Neural cell (in vitro differentiated cells): Measurements from ENCODE around the gene HOXD3. TPM values are rescaled to one million over a fixed set of nuclear protein-coding genes. Genes with fewer than 3 reads are reported as not detected.

Experiments used
- H2AFZ ChIP-seq: fragments of 200-600, 300-800 bp; sonication (generic), shearing (Covaris generic); 2 replicates; pipeline ENCODE4 v1.6.0; 2014; ENCODE audit warnings: low read depth, mild to moderate bottlenecking, antibody characterized with exemption, low read length, moderate library complexity
- H3F3A ChIP-seq: fragments of 200-600 bp; shearing (Covaris generic); 2 replicates; pipeline ENCODE4 v1.6.1; 2016; ENCODE audit warnings: mild to moderate bottlenecking, moderate library complexity, mixed read lengths, antibody characterized with exemption, low read length; ENCODE audit not compliant: insufficient read depth, poor library complexity, severe bottlenecking
- H3K27ac ChIP-seq: fragments of 200-600, 300-800 bp; sonication (generic), shearing (Covaris generic); 2 replicates; pipeline ENCODE4 v1.5.1; 2014; ENCODE audit warnings: mild to moderate bottlenecking, low read length, moderate library complexity
- H3K27me3 ChIP-seq: fragments of 300-800, 200-600 bp; sonication (generic), shearing (Covaris generic); 2 replicates; pipeline ENCODE4 v1.6.0; 2014; ENCODE audit warnings: mild to moderate bottlenecking, low read depth, low read length, moderate library complexity; ENCODE audit not compliant: insufficient read depth
- H3K36me3 ChIP-seq: fragments of 300-800, 200-600 bp; sonication (generic), shearing (Covaris generic); 2 replicates; pipeline ENCODE4 v1.5.1; 2014; ENCODE audit warnings: mild to moderate bottlenecking, antibody characterized with exemption, low read length, moderate library complexity; ENCODE audit not compliant: insufficient read depth
- H3K4me2 ChIP-seq: fragments of 300-800, 200-600 bp; sonication (generic), shearing (Covaris generic); 2 replicates; pipeline ENCODE4 v1.6.0; 2014; ENCODE audit warnings: mild to moderate bottlenecking, low read length
- H3K4me3 ChIP-seq: fragments of 300-800, 200-600 bp; sonication (generic), shearing (Covaris generic); 2 replicates; pipeline ENCODE4 v1.5.1; 2014; ENCODE audit warnings: mild to moderate bottlenecking, low read length, moderate library complexity
- H3K79me2 ChIP-seq: fragments of 200-600 bp; shearing (Covaris generic); replicated peaks from 2 replicates; pipeline ENCODE4 v1.6.0; 2014; ENCODE audit warnings: mild to moderate bottlenecking, low read length, moderate library complexity; ENCODE audit not compliant: insufficient read depth
- H3K9ac ChIP-seq: fragments of 300-800, 200-600 bp; sonication (generic), shearing (Covaris generic); 2 replicates; pipeline ENCODE4 v1.6.1; 2016; ENCODE audit warnings: mild to moderate bottlenecking, low read length, mixed read lengths
- H3K9me2 ChIP-seq: fragments of 200-600 bp; shearing (Covaris generic); 2 replicates; pipeline ENCODE4 v1.6.1; 2016; ENCODE audit warnings: mild to moderate bottlenecking, low read length, mixed read lengths; ENCODE audit not compliant: insufficient read depth
- H3K9me3 ChIP-seq: fragments of 200-600, 300-800 bp; sonication (generic), shearing (Covaris generic); 2 replicates; pipeline ENCODE4 v1.6.1; 2016; ENCODE audit warnings: mild to moderate bottlenecking, mixed run types, low read length, moderate library complexity, mixed read lengths
- H4K20me1 ChIP-seq: fragments of 200-600 bp; shearing (Covaris generic); 2 replicates; pipeline ENCODE4 v1.6.1; 2016; ENCODE audit warnings: mild to moderate bottlenecking, mixed run types; ENCODE audit not compliant: insufficient read depth
- EP300 ChIP-seq: fragments of 450-650 bp; conservative IDR thresholded peaks from 2 replicates; pipeline ENCODE4 v1.6.1; 2014; ENCODE audit warnings: antibody characterized with exemption, mild to moderate bottlenecking, moderate library complexity; ENCODE audit not compliant: poor library complexity, severe bottlenecking
- EZH2 ChIP-seq: fragments of 200-600, 300-800 bp; shearing (Covaris generic), sonication (generic); IDR thresholded peaks from 2 replicates; pipeline ENCODE4 v1.6.1; 2014; ENCODE audit warnings: antibody characterized with exemption, low read length, borderline replicate concordance, mild to moderate bottlenecking; ENCODE audit not compliant: insufficient read depth, poor library complexity, severe bottlenecking
- MXI1 ChIP-seq: fragments of 450-650 bp; conservative IDR thresholded peaks from 2 replicates; pipeline ENCODE4 v1.6.1; 2014; ENCODE audit warnings: antibody characterized with exemption, mild to moderate bottlenecking; ENCODE audit not compliant: poor library complexity, severe bottlenecking
- POLR2AphosphoS5 ChIP-seq: IDR thresholded peaks from 2 replicates; pipeline ENCODE4 v1.6.1; 2012
- RAD21 ChIP-seq: fragments of 450-650 bp; conservative IDR thresholded peaks from 2 replicates; pipeline ENCODE4 v1.6.1; 2014; ENCODE audit warnings: antibody characterized with exemption, mild to moderate bottlenecking, moderate library complexity
- REST ChIP-seq: IDR thresholded peaks from 2 replicates; pipeline ENCODE4 v1.6.1; 2012; ENCODE audit warnings: borderline replicate concordance
- SMC3 ChIP-seq: fragments of 450-650 bp; conservative IDR thresholded peaks from 2 replicates; pipeline ENCODE4 v1.6.1; 2014; ENCODE audit warnings: antibody characterized with exemption, mild to moderate bottlenecking, moderate library complexity; ENCODE audit not compliant: poor library complexity
- TAF1 ChIP-seq: IDR thresholded peaks from 2 replicates; pipeline ENCODE4 v1.6.1; 2012; ENCODE audit warnings: low read depth
- polyA plus RNA-seq: library from polyadenylated mRNA; depleted of rRNA; stranded (reverse); fragments of >200 nt; gene quantifications from 2 replicates; pipeline ENCODE4 v1.2.3, GENCODE V29; 2014
- TF ChIP-seq, protein P1 (sequence below): fragments of 450-650 bp; IDR thresholded peaks from 2 replicates; pipeline ENCODE4 v1.5.1; 2014; ENCODE audit warnings: antibody characterized with exemption, mild to moderate bottlenecking, moderate library complexity; ENCODE audit not compliant: poor library complexity, severe bottlenecking

HOXD3 gene
- polyA plus RNA-seq, 1 donor from 2014 or later: not detected

DNA sequence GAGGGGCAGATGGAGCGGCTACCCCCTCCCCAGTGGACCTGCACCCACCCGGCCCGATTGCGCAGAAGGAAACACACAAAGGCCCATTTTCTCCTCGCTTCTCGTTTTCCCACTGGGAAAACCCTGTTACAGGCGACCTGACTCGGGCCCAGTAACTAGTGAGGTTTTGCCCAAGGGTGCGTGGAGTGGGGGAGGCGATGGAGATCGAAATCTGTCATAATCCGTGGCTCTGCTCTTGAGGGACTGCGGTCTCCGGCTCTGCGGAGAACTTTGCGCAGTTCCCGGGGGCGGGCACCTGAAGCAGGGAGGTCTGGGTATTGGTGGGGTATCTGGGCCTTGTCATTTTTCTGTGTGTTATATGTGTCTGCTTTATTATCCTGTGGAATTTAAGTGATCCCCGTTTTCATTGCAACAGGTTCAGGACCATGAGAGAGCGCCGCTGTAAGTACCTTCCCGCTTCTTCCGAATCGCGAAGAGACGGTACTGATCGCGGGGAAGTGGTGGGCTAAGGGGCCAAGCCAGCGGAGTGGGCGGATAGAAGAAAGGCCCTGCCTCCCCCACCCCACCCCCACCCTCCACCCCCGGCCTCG is 9.8 kb upstream of the HOXD3 start:
- Histone ChIP-seq H3K4me2 (no peak overlapping the region), H3K4me3 (no peak overlapping the region), H3K9me3 (peaks cover 5% of the 10 kb centered on the region), H3K27me3 (peaks cover 99% of the 10 kb centered on the region), H4K20me1 (no peaks in the 10 kb centered on the region), H3K9ac (no peak overlapping the region), H3K9me2 (no peaks in the 10 kb centered on the region), H3K27ac (no peak overlapping the region), H3K79me2 (no peaks in the 10 kb centered on the region), H3K36me3 (no peaks in the 10 kb centered on the region), H3F3A (no peaks in the 10 kb centered on the region), H2AFZ (no peak overlapping the region)
- TF ChIP-seq, protein P1, sequence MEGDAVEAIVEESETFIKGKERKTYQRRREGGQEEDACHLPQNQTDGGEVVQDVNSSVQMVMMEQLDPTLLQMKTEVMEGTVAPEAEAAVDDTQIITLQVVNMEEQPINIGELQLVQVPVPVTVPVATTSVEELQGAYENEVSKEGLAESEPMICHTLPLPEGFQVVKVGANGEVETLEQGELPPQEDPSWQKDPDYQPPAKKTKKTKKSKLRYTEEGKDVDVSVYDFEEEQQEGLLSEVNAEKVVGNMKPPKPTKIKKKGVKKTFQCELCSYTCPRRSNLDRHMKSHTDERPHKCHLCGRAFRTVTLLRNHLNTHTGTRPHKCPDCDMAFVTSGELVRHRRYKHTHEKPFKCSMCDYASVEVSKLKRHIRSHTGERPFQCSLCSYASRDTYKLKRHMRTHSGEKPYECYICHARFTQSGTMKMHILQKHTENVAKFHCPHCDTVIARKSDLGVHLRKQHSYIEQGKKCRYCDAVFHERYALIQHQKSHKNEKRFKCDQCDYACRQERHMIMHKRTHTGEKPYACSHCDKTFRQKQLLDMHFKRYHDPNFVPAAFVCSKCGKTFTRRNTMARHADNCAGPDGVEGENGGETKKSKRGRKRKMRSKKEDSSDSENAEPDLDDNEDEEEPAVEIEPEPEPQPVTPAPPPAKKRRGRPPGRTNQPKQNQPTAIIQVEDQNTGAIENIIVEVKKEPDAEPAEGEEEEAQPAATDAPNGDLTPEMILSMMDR: no peak
- TF ChIP-seq POLR2AphosphoS5 (no peak), REST (no peak), EP300 (no peak), TAF1 (no peak)

DNA sequence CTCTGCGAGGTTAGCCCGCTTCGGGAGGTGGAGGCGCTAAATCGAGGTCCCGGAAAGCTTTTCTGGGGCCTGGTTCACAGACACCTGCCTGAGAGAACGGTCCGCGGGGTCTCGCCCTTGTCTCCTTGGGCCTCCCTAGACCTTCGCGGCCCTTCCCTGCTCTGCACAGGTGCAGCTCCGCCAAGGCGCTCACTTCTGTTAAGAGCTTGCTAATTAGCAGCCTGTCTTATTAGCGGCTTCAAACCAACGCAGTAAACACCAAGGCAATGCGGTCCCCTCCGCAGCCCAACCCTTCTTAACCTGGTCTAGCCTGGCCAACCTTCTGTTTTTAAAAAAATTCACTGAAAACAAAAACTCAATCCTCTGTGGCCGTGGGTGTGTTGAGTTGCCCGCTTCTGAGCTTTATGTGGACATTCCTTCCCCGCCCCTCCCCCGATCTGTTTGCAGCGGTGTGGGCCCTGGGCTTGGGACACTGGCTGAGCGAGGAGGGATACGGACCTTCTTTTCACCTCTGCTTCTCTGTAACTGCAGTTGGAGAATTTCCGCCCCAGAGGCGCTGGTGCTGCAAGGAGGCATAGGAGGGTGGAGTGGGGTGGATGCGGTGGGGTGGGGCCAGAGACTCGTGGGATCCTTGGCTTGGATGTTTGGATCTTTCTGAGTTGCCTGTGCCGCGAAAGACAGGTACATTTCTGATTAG is 9.2 kb upstream of the HOXD3 start:
- Histone ChIP-seq H3K36me3 (no peaks in the 10 kb centered on the region), H3K9me2 (no peaks in the 10 kb centered on the region), H3K4me2 (no peak overlapping the region), H4K20me1 (no peaks in the 10 kb centered on the region), H3F3A (no peaks in the 10 kb centered on the region), H3K9ac (no peak overlapping the region), H3K79me2 (no peaks in the 10 kb centered on the region), H3K27ac (no peak overlapping the region), H2AFZ (no peak overlapping the region), H3K27me3 (peaks cover 99% of the 10 kb centered on the region), H3K9me3 (peaks cover 5% of the 10 kb centered on the region), H3K4me3 (no peak overlapping the region)
- TF ChIP-seq POLR2AphosphoS5 (no peak), TAF1 (no peak), RAD21 (no peak), EP300 (no peak), REST (no peak), SMC3 (no peak), EZH2 (no peak), MXI1 (no peak)
- TF ChIP-seq, protein P1: no peak
